Liver (tissue), 9 donors: ENCODE results near the gene ANKRD17. TPM values are rescaled to one million over a fixed set of nuclear protein-coding genes. Genes with fewer than 3 reads are reported as not detected.

Source experiments
- DNase-seq: peaks from one replicate; pipeline ENCODE4 v3.0.0-alpha.2; 2017; ENCODE audit warnings: low spot score
- H3K27ac ChIP-seq, 2 donors: one replicate each; pipeline ENCODE4 v1.7.0; 2013; ENCODE audit warnings: inconsistent platforms in 2 of 2, low read length in 2 of 2, control low read depth in 1 of 2, low read depth in 1 of 2, mild to moderate bottlenecking in 1 of 2
- H3K27me3 ChIP-seq, 4 donors: one replicate each; pipeline versions ENCODE4 v1.6.1 to v1.7.0; 2013; ENCODE audit warnings: low read length in 3 of 4, inconsistent platforms in 1 of 4, mild to moderate bottlenecking in 1 of 4, moderate library complexity in 1 of 4; ENCODE audit not compliant: control insufficient read depth in 4 of 4, insufficient read depth in 4 of 4
- H3K36me3 ChIP-seq, 4 donors: one replicate each; pipeline versions ENCODE4 v1.6.1 to v1.7.0; 2013; ENCODE audit warnings: low read length in 3 of 4, mild to moderate bottlenecking in 3 of 4, low read depth in 1 of 4, moderate library complexity in 1 of 4; ENCODE audit not compliant: control insufficient read depth in 4 of 4, insufficient read depth in 3 of 4
- H3K4me1 ChIP-seq, 4 donors: one replicate each; pipeline versions ENCODE4 v1.6.1 to v1.7.0; 2013; ENCODE audit warnings: low read length in 3 of 4, mild to moderate bottlenecking in 3 of 4, moderate library complexity in 1 of 4; ENCODE audit not compliant: control insufficient read depth in 4 of 4, insufficient read depth in 4 of 4
- H3K4me3 ChIP-seq, 3 donors: one replicate each; pipeline versions ENCODE4 v1.6.1 to v1.7.0; 2013; ENCODE audit warnings: low read length in 3 of 3, control low read depth in 1 of 3, low read depth in 1 of 3, mild to moderate bottlenecking in 1 of 3
- H3K9ac ChIP-seq, 2 donors: one replicate each; pipeline ENCODE4 v1.7.0; 2013; ENCODE audit warnings: low read length in 2 of 2, mild to moderate bottlenecking in 2 of 2, moderate library complexity in 2 of 2, control low read depth in 1 of 2, low read depth in 1 of 2
- H3K9me3 ChIP-seq, 4 donors: one replicate each; pipeline versions ENCODE4 v1.6.1 to v1.7.0; 2013; ENCODE audit warnings: low read length in 3 of 4; ENCODE audit not compliant: control insufficient read depth in 4 of 4
- ATF3 ChIP-seq: IDR thresholded peaks from 2 replicates; pipeline ENCODE4 v1.6.1; 2016; ENCODE audit warnings: antibody characterized with exemption
- CTCF ChIP-seq: fragments of 150-350 bp; IDR thresholded peaks from 2 replicates; pipeline ENCODE4 v1.5.1; 2017; ENCODE audit warnings: improper control_type of control experiment, low read depth, low read length; ENCODE audit not compliant: missing input control
- EGR1 ChIP-seq, 2 donors: IDR thresholded peaks; 2 replicates each; pipeline ENCODE4 v1.6.1; 2016 to 2018; ENCODE audit warnings: antibody characterized with exemption in 2 of 2, low read depth in 2 of 2
- FOXA1 ChIP-seq: IDR thresholded peaks from 2 replicates; pipeline ENCODE4 v1.6.1; 2016; ENCODE audit warnings: antibody characterized with exemption
- FOXA2 ChIP-seq: IDR thresholded peaks from 2 replicates; pipeline ENCODE4 v1.6.1; 2016; ENCODE audit warnings: antibody characterized with exemption
- GABPA ChIP-seq, 2 donors: IDR thresholded peaks in 1 of 2; conservative IDR thresholded peaks in 1 of 2; 2 replicates each; pipeline ENCODE4 v1.6.1; 2016; ENCODE audit warnings: antibody characterized with exemption in 2 of 2, mild to moderate bottlenecking in 1 of 2, moderate library complexity in 1 of 2
- HNF4A ChIP-seq, 2 donors: conservative IDR thresholded peaks; 2 replicates each; pipeline ENCODE4 v1.6.1; 2016; ENCODE audit warnings: antibody characterized with exemption in 2 of 2, mild to moderate bottlenecking in 2 of 2
- HNF4G ChIP-seq: IDR thresholded peaks from 2 replicates; pipeline ENCODE4 v1.6.1; 2016; ENCODE audit warnings: antibody characterized with exemption
- JUND ChIP-seq, 2 donors: IDR thresholded peaks; 2 replicates each; pipeline ENCODE4 v1.6.1; 2016; ENCODE audit warnings: antibody characterized with exemption in 2 of 2
- NR2F2 ChIP-seq: IDR thresholded peaks from 2 replicates; pipeline ENCODE4 v1.6.1; 2016; ENCODE audit warnings: antibody characterized with exemption
- RAD21 ChIP-seq, 2 donors: IDR thresholded peaks; 2 replicates each; pipeline ENCODE4 v1.6.1; 2016; ENCODE audit warnings: antibody characterized with exemption in 2 of 2, mild to moderate bottlenecking in 2 of 2
- RXRA ChIP-seq, 2 donors: IDR thresholded peaks; 2 replicates each; pipeline ENCODE4 v1.6.1; 2017 to 2018; ENCODE audit warnings: antibody characterized with exemption in 2 of 2, mild to moderate bottlenecking in 1 of 2
- SP1 ChIP-seq: IDR thresholded peaks from 2 replicates; pipeline ENCODE4 v1.6.1; 2018; ENCODE audit warnings: antibody characterized with exemption, mild to moderate bottlenecking
- TAF1 ChIP-seq: conservative IDR thresholded peaks from 2 replicates; pipeline ENCODE4 v1.6.1; 2016; ENCODE audit warnings: antibody characterized with exemption, mild to moderate bottlenecking
- YY1 ChIP-seq: IDR thresholded peaks from 2 replicates; pipeline ENCODE4 v1.6.1; 2016; ENCODE audit warnings: antibody characterized with exemption, mild to moderate bottlenecking
- ZBTB33 ChIP-seq: IDR thresholded peaks from 2 replicates; pipeline ENCODE4 v1.6.1; 2016; ENCODE audit warnings: antibody characterized with exemption
- WGBS: extraction: QIAGEN DNeasy Blood & Tissue Kit; methylation state at CpG from one replicate; pipeline ENCODE4 v1.1.7; 2013; 5-methylcytosine and 5-hydroxymethylcytosine counted together
- polyA plus RNA-seq, 2 donors: library from polyadenylated mRNA; stranded (reverse) in 1 of 2; unstranded in 1 of 2; fragments of 200-250 nt in 1 of 2; fragments of >200 nt in 1 of 2; fragmentation: Nextera tagmentation in 1 of 2; extraction: Ambion mirVana in 1 of 2; gene quantifications; one replicate each; pipeline versions ENCODE4 v1.2.1 to v1.2.3, GENCODE V29; 2013 to 2015
- total RNA-seq, 2 donors: library from RNA; depleted of rRNA; stranded (reverse); fragments of >200 nt; gene quantifications; one replicate each; pipeline ENCODE4 v1.2.3, GENCODE V29; 2014
- TF ChIP-seq, protein P1 (sequence below): IDR thresholded peaks from 2 replicates; pipeline ENCODE4 v1.6.1; 2016; ENCODE audit warnings: antibody characterized with exemption, mild to moderate bottlenecking
- TF ChIP-seq, protein P2 (sequence below): IDR thresholded peaks from 2 replicates; pipeline ENCODE4 v1.6.1; 2016; ENCODE audit warnings: antibody characterized with exemption
- donor health status: healthy.
- donor health status: healthy.
- donor health status: healthy.
- donor health status: healthy.
- donor health status: healthy.

Gene ANKRD17
- total and polyA plus RNA-seq, 4 donors, result 11.6 to 38.5 (median 19.7) TPM

DNA sequence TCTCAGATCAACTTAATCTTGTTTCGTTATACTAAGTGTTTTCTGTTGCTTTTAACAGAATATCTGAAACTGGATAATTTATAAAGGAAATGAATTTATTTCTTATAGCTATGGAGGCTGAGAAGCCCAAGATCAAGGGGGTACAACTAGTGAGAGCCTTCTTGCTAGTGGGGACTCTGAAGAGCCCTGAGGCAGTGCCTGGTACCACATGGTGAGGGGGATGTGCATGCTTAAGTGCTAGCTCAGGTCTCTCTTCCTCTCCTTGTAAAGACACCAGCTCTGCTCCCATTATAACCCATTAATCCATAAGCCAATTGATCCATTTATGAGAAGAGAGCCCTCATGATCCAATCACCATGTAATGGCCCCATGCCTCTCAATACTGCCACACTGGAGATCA lies 207.0 kb downstream of the ANKRD17 start:
- H3K27me3 ChIP-seq, result no peaks in the 10 kb centered on the region
- H3K9ac ChIP-seq, result no peak overlapping the region
- WGBS, result 99% methylated on average over 1 of the region's 1 CpG
- no peaks in the 10 kb centered on the region for H3K4me1 ChIP-seq
- TF ChIP-seq SP1, result no peak
- no peak for TF ChIP-seq JUND (IDR thresholded peaks at IDR 0.05)
- TF ChIP-seq RXRA (IDR thresholded peaks at IDR 0.05), result no peak
- no peak for TF ChIP-seq FOXA2
- TF ChIP-seq FOXA1, result no peak
- TF ChIP-seq RAD21 (IDR thresholded peaks at IDR 0.05), result no peak
- no peak for TF ChIP-seq NR2F2
- TF ChIP-seq HNF4G, result no peak
- no peak for TF ChIP-seq GABPA (IDR thresholded peaks at IDR 0.05 in 1 of 2, conservative IDR thresholded peaks at IDR 0.05 in 1 of 2)
- TF ChIP-seq, protein P1, sequence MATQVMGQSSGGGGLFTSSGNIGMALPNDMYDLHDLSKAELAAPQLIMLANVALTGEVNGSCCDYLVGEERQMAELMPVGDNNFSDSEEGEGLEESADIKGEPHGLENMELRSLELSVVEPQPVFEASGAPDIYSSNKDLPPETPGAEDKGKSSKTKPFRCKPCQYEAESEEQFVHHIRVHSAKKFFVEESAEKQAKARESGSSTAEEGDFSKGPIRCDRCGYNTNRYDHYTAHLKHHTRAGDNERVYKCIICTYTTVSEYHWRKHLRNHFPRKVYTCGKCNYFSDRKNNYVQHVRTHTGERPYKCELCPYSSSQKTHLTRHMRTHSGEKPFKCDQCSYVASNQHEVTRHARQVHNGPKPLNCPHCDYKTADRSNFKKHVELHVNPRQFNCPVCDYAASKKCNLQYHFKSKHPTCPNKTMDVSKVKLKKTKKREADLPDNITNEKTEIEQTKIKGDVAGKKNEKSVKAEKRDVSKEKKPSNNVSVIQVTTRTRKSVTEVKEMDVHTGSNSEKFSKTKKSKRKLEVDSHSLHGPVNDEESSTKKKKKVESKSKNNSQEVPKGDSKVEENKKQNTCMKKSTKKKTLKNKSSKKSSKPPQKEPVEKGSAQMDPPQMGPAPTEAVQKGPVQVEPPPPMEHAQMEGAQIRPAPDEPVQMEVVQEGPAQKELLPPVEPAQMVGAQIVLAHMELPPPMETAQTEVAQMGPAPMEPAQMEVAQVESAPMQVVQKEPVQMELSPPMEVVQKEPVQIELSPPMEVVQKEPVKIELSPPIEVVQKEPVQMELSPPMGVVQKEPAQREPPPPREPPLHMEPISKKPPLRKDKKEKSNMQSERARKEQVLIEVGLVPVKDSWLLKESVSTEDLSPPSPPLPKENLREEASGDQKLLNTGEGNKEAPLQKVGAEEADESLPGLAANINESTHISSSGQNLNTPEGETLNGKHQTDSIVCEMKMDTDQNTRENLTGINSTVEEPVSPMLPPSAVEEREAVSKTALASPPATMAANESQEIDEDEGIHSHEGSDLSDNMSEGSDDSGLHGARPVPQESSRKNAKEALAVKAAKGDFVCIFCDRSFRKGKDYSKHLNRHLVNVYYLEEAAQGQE, result no peak
- TF ChIP-seq TAF1, result no peak
- TF ChIP-seq YY1, result no peak
- no peak for TF ChIP-seq CTCF
- no peak for TF ChIP-seq ATF3
- TF ChIP-seq, protein P2, sequence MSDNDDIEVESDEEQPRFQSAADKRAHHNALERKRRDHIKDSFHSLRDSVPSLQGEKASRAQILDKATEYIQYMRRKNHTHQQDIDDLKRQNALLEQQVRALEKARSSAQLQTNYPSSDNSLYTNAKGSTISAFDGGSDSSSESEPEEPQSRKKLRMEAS, result no peak
- TF ChIP-seq HNF4A (conservative IDR thresholded peaks at IDR 0.05), result no peak
- TF ChIP-seq EGR1 (IDR thresholded peaks at IDR 0.05; ENCODE audit: low read depth in 2 of 2), result no peak
- no peak for TF ChIP-seq ZBTB33
- H3K36me3 ChIP-seq, result peaks cover 0 to 17% (median 13%) of the 10 kb centered on the region in 4 donors
- DNase-seq, result no peak
- H3K9me3 ChIP-seq, result no peaks in the 10 kb centered on the region
- no peak overlapping the region for H3K4me3 ChIP-seq
- H3K27ac ChIP-seq, result no peak overlapping the region
